HFFc6 (cell line): Measurements from ENCODE around the gene AGA. TPM values are rescaled to one million over a fixed set of nuclear protein-coding genes. Genes with fewer than 3 reads are reported as not detected.
A peak's percentile ranks its signal among the peaks of the same experiment; 100 is the strongest.

ENCODE experiments used
- DNase-seq: peaks from one replicate; pipeline ENCODE4 v3.0.0-alpha.2; 2018
- H3K27ac Mint-ChIP-seq: 2 replicates; pipeline ENCODE4 v1.8.0; 2020; ENCODE audit warnings: mild to moderate bottlenecking, mixed read lengths
- H3K27me3 Mint-ChIP-seq: 2 replicates; pipeline ENCODE4 v1.8.0; 2021; ENCODE audit warnings: mild to moderate bottlenecking, moderate library complexity, mixed read lengths; ENCODE audit not compliant: insufficient read depth
- H3K36me3 Mint-ChIP-seq: 2 replicates; pipeline ENCODE4 v1.8.0; 2021; ENCODE audit warnings: low read depth, mixed read lengths
- H3K4me1 Mint-ChIP-seq: 2 replicates; pipeline ENCODE4 v1.8.0; 2020; ENCODE audit warnings: low read depth, mixed read lengths
- H3K4me3 Mint-ChIP-seq: 2 replicates; pipeline ENCODE4 v1.8.0; 2020; ENCODE audit warnings: mild to moderate bottlenecking, moderate library complexity, mixed read lengths
- H3K9me3 Mint-ChIP-seq: 2 replicates; pipeline ENCODE4 v1.8.0; 2020; ENCODE audit warnings: mild to moderate bottlenecking, mixed read lengths
- CTCF ChIP-seq: fragments of 200-600 bp; sonication (generic); IDR thresholded peaks from 2 replicates; pipeline ENCODE4 v1.5.0; 2021; ENCODE audit warnings: antibody characterized with exemption, mild to moderate bottlenecking
- total RNA-seq, 6 experiments: library from RNA; stranded (reverse); fragmentation: NEBNext Ultra II Directional; extraction: Animal tissue kit (Norgen Biotek cat#: 25700); gene quantifications; 2 replicates in 1 of 6; 3 replicates in 5 of 6; pipeline ENCODE4 v1.2.3, GENCODE V29; 2021

Gene AGA
- total RNA-seq, 6 experiments from 2014 or later: 41.5 to 53.7 (median 47.4) TPM

GRCh38 chr4:177413656-177414055, 28.6 kb downstream of the AGA start:
- H3K4me1 Mint-ChIP-seq: no peaks in the 10 kb centered on the region
- no peak overlapping the region for H3K4me3 Mint-ChIP-seq
- H3K27me3 Mint-ChIP-seq: no peaks in the 10 kb centered on the region; the same call in 1 of the 2 replicates
- H3K27ac Mint-ChIP-seq: no peak overlapping the region
- no peaks in the 10 kb centered on the region for H3K9me3 Mint-ChIP-seq
- DNase-seq: no peak
- no peak for TF ChIP-seq CTCF
- H3K36me3 Mint-ChIP-seq: no peaks in the 10 kb centered on the region

- Mint-ChIP-seq H3K4me1 (no peaks in the 10 kb centered on the region), H3K9me3 (no peaks in the 10 kb centered on the region), H3K27me3 (no peaks in the 10 kb centered on the region; the same call in 1 of the 2 replicates), H3K27ac (no peak overlapping the region), H3K4me3 (no peak overlapping the region), H3K36me3 (no peaks in the 10 kb centered on the region)
- no peak for TF ChIP-seq CTCF
- DNase-seq: no peak
These were observed 29.2 kb downstream of the AGA start for GRCh38 chr4:177413076-177413475.

DNA sequence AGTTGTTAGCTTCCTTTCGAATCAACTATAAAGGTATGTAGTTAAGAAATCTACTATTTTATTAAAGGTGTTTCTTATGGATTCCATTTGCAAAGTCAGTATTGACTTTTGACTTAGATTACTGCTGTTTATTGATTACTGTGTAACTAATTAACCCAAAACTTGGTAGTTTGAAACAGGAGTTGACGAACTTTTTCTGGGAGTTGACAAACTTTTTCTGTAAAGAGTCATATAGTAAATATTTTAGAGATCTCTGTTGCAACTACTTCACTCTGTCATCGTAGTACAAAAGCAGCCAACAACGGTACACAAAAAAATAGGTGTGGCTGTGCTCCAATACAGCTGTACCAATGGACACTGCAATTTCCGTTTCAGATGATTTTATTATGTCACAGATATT, 30.2 kb downstream of the AGA start:
- Mint-ChIP-seq H3K36me3 (no peaks in the 10 kb centered on the region), H3K27me3 (no peaks in the 10 kb centered on the region)

DNA sequence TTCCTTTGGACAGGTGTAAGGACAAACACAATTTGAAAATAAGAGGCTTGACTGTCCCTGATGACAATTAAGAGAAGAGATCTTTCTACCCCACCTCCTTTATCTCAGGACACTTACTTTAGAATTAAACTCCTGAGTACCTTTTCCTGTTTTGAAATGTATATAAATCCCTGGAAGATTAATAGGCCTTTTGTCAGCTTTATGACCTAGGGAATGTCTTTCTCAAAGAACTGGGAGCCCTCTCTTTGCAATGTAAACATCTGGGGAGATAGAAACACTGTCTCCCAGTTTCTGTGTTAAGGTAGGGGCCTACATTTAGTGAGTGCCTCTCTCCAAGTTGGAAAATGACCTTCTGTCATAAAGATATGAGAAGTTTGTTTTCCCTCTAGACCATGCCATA, 31.7 kb downstream of the AGA start:
- Mint-ChIP-seq H3K36me3 (no peaks in the 10 kb centered on the region), H3K9me3 (no peaks in the 10 kb centered on the region), H3K27ac (no peak overlapping the region), H3K4me1 (peaks cover 2% of the 10 kb centered on the region), H3K4me3 (no peak overlapping the region), H3K27me3 (no peaks in the 10 kb centered on the region)
- no peak for TF ChIP-seq CTCF
- DNase-seq: no peak

More for the DNA sequence above, 30.2 kb downstream of the AGA start:
- Mint-ChIP-seq H3K4me1 (no peaks in the 10 kb centered on the region), H3K27ac (no peak overlapping the region), H3K9me3 (no peaks in the 10 kb centered on the region), H3K4me3 (no peak overlapping the region)
- DNase-seq: no peak
- TF ChIP-seq CTCF: no peak

- Mint-ChIP-seq H3K27ac (no peak overlapping the region), H3K27me3 (no peaks in the 10 kb centered on the region), H3K36me3 (no peaks in the 10 kb centered on the region), H3K4me1 (peaks cover 25% of the 10 kb centered on the region), H3K9me3 (no peaks in the 10 kb centered on the region), H3K4me3 (no peak overlapping the region)
- no peak for TF ChIP-seq CTCF
- no peak for DNase-seq
These were observed 34.2 kb downstream of the AGA start for GRCh38 chr4:177408023-177408422.

DNA sequence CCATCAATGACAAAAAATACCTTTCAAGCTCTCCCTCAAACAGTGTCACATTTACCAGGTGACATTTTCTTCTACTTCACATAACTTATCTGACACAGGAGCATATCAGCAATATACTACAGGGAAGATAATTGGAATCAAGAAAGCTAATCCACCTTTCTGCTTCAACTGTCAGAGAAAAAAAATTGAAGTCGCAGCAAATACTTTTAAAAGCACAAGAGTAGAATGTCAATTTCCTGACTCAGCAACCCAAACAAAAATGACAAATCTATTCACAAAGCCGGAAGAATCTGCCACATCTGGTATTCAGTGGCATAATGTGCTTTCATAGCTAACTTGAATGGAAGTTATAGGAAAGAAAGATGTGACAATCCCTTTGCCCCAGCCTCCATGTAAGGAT, 36.7 kb downstream of the AGA start:
- H3K36me3 Mint-ChIP-seq: no peaks in the 10 kb centered on the region
- H3K27me3 Mint-ChIP-seq: no peaks in the 10 kb centered on the region; the same call in 1 of the 2 replicates
- H3K4me1 Mint-ChIP-seq: peaks cover 25% of the 10 kb centered on the region
- peak; percentile 3 for DNase-seq
- H3K27ac Mint-ChIP-seq: no peak overlapping the region
- no peak for TF ChIP-seq CTCF
- H3K9me3 Mint-ChIP-seq: no peaks in the 10 kb centered on the region
- H3K4me3 Mint-ChIP-seq: no peak overlapping the region
